ENCODE data around the gene TNNI3. TPM values are rescaled to one million over a fixed set of nuclear protein-coding genes. Genes with fewer than 3 reads are reported as not detected.
A peak's percentile ranks its signal among the peaks of the same experiment; 100 is the strongest.

TNNI3 gene
- total RNA-seq, 1 donor from 2014 or later = 6.0 TPM

DNA sequence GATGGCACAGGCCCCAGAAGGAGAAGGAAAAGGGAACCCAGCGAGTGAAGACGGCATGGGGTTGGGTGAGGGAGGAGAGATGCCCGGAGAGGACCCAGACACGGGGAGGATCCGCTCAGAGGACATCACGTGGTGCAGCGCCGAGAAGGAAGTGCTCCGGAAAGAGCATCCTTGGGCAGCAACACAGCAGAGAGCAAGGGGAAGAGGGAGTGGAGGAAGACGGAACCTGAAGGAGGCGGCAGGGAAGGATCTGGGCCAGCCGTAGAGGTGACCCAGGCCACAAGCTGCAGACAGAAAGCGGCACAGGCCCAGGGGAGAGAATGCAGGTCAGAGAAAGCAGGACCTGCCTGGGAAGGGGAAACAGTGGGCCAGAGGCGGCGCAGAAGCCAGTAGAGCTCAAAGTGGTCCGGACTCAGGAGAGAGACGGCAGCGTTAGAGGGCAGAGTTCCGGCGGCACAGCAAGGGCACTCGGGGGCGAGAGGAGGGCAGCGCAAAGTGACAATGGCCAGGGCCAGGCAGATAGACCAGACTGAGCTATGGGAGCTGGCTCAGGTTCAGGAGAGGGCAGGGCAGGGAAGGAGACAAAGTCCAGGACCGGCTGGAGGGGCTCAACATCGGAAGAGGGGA, 41.2 kb downstream of the TNNI3 start:
- H3K9me3 Mint-ChIP-seq (ENCODE audit: low read depth) = no peaks in the 10 kb centered on the region
- H3K27ac Mint-ChIP-seq = peak overlapping the region; percentile 93
- H3K36me3 Mint-ChIP-seq (ENCODE audit: insufficient read depth) = no peaks in the 10 kb centered on the region
- TF ChIP-seq, protein P1, sequence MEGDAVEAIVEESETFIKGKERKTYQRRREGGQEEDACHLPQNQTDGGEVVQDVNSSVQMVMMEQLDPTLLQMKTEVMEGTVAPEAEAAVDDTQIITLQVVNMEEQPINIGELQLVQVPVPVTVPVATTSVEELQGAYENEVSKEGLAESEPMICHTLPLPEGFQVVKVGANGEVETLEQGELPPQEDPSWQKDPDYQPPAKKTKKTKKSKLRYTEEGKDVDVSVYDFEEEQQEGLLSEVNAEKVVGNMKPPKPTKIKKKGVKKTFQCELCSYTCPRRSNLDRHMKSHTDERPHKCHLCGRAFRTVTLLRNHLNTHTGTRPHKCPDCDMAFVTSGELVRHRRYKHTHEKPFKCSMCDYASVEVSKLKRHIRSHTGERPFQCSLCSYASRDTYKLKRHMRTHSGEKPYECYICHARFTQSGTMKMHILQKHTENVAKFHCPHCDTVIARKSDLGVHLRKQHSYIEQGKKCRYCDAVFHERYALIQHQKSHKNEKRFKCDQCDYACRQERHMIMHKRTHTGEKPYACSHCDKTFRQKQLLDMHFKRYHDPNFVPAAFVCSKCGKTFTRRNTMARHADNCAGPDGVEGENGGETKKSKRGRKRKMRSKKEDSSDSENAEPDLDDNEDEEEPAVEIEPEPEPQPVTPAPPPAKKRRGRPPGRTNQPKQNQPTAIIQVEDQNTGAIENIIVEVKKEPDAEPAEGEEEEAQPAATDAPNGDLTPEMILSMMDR (IDR thresholded peaks at IDR 0.05; ENCODE audit: unreplicated experiment) = no peak
- DNase-seq (ENCODE audit: low spot score, unreplicated experiment) = no peak
- peaks cover 26% of the 10 kb centered on the region for H3K4me1 Mint-ChIP-seq (ENCODE audit: low read depth)
- H3K4me3 Mint-ChIP-seq (ENCODE audit: low read depth) = peak overlapping the region; percentile 97
- no peaks in the 10 kb centered on the region for H3K27me3 Mint-ChIP-seq

DNA sequence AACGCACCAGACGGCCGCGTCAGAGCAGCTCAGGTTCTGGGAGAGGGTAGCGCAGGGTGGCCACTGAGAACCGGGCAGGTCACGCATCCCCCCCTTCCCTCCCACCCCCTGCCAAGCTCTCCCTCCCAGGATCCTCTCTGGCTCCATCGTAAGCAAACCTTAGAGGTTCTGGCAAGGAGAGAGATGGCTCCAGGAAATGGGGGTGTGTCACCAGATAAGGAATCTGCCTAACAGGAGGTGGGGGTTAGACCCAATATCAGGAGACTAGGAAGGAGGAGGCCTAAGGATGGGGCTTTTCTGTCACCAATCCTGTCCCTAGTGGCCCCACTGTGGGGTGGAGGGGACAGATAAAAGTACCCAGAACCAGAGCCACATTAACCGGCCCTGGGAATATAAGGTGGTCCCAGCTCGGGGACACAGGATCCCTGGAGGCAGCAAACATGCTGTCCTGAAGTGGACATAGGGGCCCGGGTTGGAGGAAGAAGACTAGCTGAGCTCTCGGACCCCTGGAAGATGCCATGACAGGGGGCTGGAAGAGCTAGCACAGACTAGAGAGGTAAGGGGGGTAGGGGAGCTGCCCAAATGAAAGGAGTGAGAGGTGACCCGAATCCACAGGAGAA, 42.0 kb downstream of the TNNI3 start:
- H3K9me3 Mint-ChIP-seq (ENCODE audit: low read depth) = no peaks in the 10 kb centered on the region
- peak overlapping the region; percentile 93 for H3K27ac Mint-ChIP-seq

DNA sequence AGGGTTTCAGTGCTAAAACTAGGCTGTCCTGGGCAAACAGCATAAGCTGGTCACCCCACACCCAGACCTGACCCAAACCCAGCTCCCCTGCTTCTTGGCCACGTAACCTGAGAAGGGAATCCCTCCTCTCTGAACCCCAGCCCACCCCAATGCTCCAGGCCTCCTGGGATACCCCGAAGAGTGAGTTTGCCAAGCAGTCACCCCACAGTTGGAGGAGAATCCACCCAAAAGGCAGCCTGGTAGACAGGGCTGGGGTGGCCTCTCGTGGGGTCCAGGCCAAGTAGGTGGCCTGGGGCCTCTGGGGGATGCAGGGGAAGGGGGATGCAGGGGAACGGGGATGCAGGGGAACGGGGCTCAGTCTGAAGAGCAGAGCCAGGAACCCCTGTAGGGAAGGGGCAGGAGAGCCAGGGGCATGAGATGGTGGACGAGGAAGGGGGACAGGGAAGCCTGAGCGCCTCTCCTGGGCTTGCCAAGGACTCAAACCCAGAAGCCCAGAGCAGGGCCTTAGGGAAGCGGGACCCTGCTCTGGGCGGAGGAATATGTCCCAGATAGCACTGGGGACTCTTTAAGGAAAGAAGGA, 42.9 kb downstream of the TNNI3 start:
- Mint-ChIP-seq H3K9me3 (ENCODE audit: low read depth) (no peaks in the 10 kb centered on the region), H3K27me3 (no peaks in the 10 kb centered on the region), H3K4me1 (ENCODE audit: low read depth) (peaks cover 26% of the 10 kb centered on the region), H3K27ac (no peak overlapping the region), H3K36me3 (ENCODE audit: insufficient read depth) (peaks cover 2% of the 10 kb centered on the region), H3K4me3 (ENCODE audit: low read depth) (no peak overlapping the region)
- DNase-seq (ENCODE audit: low spot score, unreplicated experiment) = no peak
- TF ChIP-seq, protein P1 (IDR thresholded peaks at IDR 0.05; ENCODE audit: unreplicated experiment) = no peak

More for the DNA sequence above, 42.0 kb downstream of the TNNI3 start:
- peaks cover 2% of the 10 kb centered on the region for H3K36me3 Mint-ChIP-seq (ENCODE audit: insufficient read depth)
- peaks cover 26% of the 10 kb centered on the region for H3K4me1 Mint-ChIP-seq (ENCODE audit: low read depth)
- H3K4me3 Mint-ChIP-seq (ENCODE audit: low read depth) = peak overlapping the region; percentile 97
- H3K27me3 Mint-ChIP-seq = no peaks in the 10 kb centered on the region
- TF ChIP-seq, protein P1 (IDR thresholded peaks at IDR 0.05; ENCODE audit: unreplicated experiment) = no peak
- DNase-seq (ENCODE audit: low spot score, unreplicated experiment) = no peak

DNA sequence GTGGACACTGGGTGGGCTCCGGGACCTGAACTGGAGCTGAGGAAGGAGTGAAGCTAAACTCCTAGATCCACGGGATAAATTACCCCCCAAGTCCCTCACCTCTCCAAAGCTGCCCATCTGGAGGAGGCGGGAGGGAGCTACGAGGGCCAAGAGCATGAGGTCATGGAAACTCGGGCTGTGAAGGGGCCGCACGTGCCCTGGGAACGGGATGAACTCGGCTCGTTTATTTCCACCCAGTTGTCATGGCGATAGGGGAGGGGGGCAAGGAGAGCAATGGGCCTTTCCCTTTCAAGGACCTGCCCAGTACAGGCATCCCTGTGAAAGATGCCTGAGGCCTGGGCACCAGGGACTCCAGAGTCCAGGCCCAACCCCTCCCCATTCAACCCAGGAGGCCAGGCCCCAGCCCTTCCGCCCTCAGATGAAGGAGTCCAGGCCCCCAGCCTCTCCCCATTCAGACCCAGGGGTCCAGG, 43.9 kb downstream of the TNNI3 start:
- Mint-ChIP-seq H3K27me3 (no peaks in the 10 kb centered on the region), H3K4me3 (ENCODE audit: low read depth) (no peak overlapping the region), H3K27ac (no peak overlapping the region), H3K36me3 (ENCODE audit: insufficient read depth) (peaks cover 5% of the 10 kb centered on the region), H3K9me3 (ENCODE audit: low read depth) (no peaks in the 10 kb centered on the region), H3K4me1 (ENCODE audit: low read depth) (peaks cover 22% of the 10 kb centered on the region)
- TF ChIP-seq, protein P1 (IDR thresholded peaks at IDR 0.05; ENCODE audit: unreplicated experiment) = no peak
- no peak for DNase-seq (ENCODE audit: low spot score, unreplicated experiment)

DNA sequence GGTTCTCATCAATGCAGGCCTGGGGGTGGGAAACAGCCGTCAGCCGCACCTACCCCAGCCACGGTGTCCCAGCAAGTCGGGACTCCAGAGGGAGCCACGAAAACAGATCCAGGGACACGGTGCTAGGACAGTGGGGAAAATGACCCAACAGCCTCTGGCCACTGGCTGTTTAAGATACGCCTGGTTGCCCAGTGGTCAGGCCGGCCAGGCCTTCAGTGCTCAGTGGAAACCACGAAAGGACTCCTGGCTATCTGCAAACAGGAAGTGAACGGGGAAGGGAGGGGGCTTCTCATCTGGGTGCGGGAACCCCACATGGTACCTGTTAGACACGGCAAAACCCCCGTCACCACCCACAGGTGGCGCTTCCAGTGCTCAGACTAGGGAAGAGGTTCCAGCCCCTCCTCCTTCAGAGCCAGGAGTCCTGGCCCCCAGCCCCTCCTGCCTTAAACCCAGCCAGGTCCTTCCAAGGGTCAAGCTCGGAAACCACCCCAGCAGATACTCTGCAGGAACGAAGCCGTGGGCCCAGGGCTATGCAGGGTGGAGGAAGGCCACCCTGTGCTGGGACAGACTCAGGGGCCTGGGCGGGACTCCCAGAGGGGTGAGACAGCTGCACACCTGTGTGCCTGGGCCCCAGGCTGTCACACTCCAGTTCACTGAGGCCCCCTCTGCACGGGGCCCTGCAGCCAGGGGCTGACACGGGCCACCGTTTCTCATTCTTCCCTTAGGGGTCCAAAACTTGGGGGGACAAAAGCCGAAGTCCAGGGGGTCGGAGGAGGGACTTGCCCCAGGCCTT, 44.6 kb downstream of the TNNI3 start:
- DNase-seq (ENCODE audit: low spot score, unreplicated experiment) = no peak
- peak overlapping the region; percentile 33 for H3K27ac Mint-ChIP-seq
- no peak overlapping the region for H3K4me3 Mint-ChIP-seq (ENCODE audit: low read depth)
- TF ChIP-seq, protein P1 (IDR thresholded peaks at IDR 0.05; ENCODE audit: unreplicated experiment) = no peak
- H3K4me1 Mint-ChIP-seq (ENCODE audit: low read depth) = peaks cover 20% of the 10 kb centered on the region
- peaks cover 7% of the 10 kb centered on the region for H3K36me3 Mint-ChIP-seq (ENCODE audit: insufficient read depth)
- no peaks in the 10 kb centered on the region for H3K9me3 Mint-ChIP-seq (ENCODE audit: low read depth)
- H3K27me3 Mint-ChIP-seq = no peaks in the 10 kb centered on the region
